HTR-8/SVneo (cell line): ENCODE measurements around the gene TEX261.
"Not testable (repeated sequence)": the region's sequence is repeated elsewhere in the genome, so short reads cannot be mapped to it uniquely, and the experiment has no call there.

Experiments used
- DNase-seq: peaks from one replicate; pipeline ENCODE4 v3.0.0; 2011; ENCODE audit warnings: low spot score, mixed read lengths; ENCODE audit not compliant: insufficient read length
- FAIRE-seq: peaks from 2 replicates; lab custom pipeline; 2011; peaks lifted over from hg19 to GRCh38; lab: Jason Lieb, UNC

TEX261 gene

GRCh38 chr2:70994699-70995425 is at the start of gene TEX261:
TEX261 (minus strand) TSS chr2:70994873; CDS start chr2:70994757, 116 bp downstream.
- DNase-seq (peak; percentile 96), FAIRE-seq (peak; percentile 99)

GRCh38 chr2:71043531-71044407 is 49.1 kb upstream of the TEX261 start:
- no peak for FAIRE-seq
- no peak for DNase-seq

GRCh38 chr2:71042287-71042686 is 47.6 kb upstream of the TEX261 start:
- DNase-seq (no peak), FAIRE-seq (no peak)

- not testable (repeated sequence) for DNase-seq
These were observed 41.6 kb upstream of the TEX261 start for GRCh38 chr2:71036296-71036695.

GRCh38 chr2:71023553-71024243 is 29.0 kb upstream of the TEX261 start:
- DNase-seq, FAIRE-seq: not testable (repeated sequence)

More at GRCh38 chr2:71036296-71036695, 41.6 kb upstream of the TEX261 start:
- FAIRE-seq, result not testable (repeated sequence)

GRCh38 chr2:71021394-71021793 is 26.7 kb upstream of the TEX261 start:
- FAIRE-seq, DNase-seq: not testable (repeated sequence)

- FAIRE-seq, DNase-seq: not testable (repeated sequence)
These were observed 25.3 kb upstream of the TEX261 start for GRCh38 chr2:71019989-71020388.

GRCh38 chr2:71018625-71019024 is 24.0 kb upstream of the TEX261 start:
- FAIRE-seq, result no peak

GRCh38 chr2:71011786-71012185 is 17.1 kb upstream of the TEX261 start:
- FAIRE-seq, DNase-seq: not testable (repeated sequence)

More at GRCh38 chr2:71018625-71019024, 24.0 kb upstream of the TEX261 start:
- DNase-seq, result no peak

- DNase-seq, result no peak
- FAIRE-seq, result peak; percentile 9
These were observed 13.7 kb upstream of the TEX261 start for GRCh38 chr2:71008342-71008741.

GRCh38 chr2:71006955-71007799 is 12.5 kb upstream of the TEX261 start:
- DNase-seq (no peak), FAIRE-seq (no peak)

GRCh38 chr2:71006323-71006722 is 11.7 kb upstream of the TEX261 start:
- FAIRE-seq (no peak), DNase-seq (no peak)

- FAIRE-seq, result no peak
- DNase-seq, result no peak
These were observed 10.9 kb upstream of the TEX261 start for GRCh38 chr2:71005271-71006202.

GRCh38 chr2:71004857-71005256 is 10.2 kb upstream of the TEX261 start:
- no peak for FAIRE-seq
- no peak for DNase-seq

- FAIRE-seq, result no peak
- no peak for DNase-seq
These were observed 9.5 kb upstream of the TEX261 start for GRCh38 chr2:71003966-71004755.

- peak; percentile 26 for FAIRE-seq
These were observed 8.7 kb upstream of the TEX261 start for GRCh38 chr2:71003396-71003795.

GRCh38 chr2:71001981-71002570 is 7.4 kb upstream of the TEX261 start:
- DNase-seq (no peak), FAIRE-seq (no peak)

More at GRCh38 chr2:71003396-71003795, 8.7 kb upstream of the TEX261 start:
- DNase-seq, result no peak
